ENCODE results near the gene FRS3. TPM values are rescaled to one million over a fixed set of nuclear protein-coding genes. Genes with fewer than 3 reads are reported as not detected.

FRS3 gene
- total and polyA plus RNA-seq, 2 of the 13 experiments (the other 11 are each of a cell fraction or from before 2014, with no cell fraction given), result 3.0 to 7.4 TPM

GRCh38 chr6:41779788-41780550 lies at the start of gene FRS3 (continued):
- TF ChIP-seq ZNF414 (CRISPR knock-in tag; IDR thresholded peaks at IDR 0.05), result 0 out of 2 replicates have a peak, but pooled peaks have one; percentile 66
- no peak for TF ChIP-seq IRF1 (CRISPR knock-in tag; IDR thresholded peaks at IDR 0.05; ENCODE audit: low read depth)
- TF ChIP-seq ZNF749 (CRISPR knock-in tag; IDR thresholded peaks at IDR 0.05; ENCODE audit: borderline replicate concordance), result peak; percentile 64; the same call in 1 of the 2 replicates
- no peak; the same call in 1 of the 2 replicates for TF ChIP-seq ZNF235 (CRISPR knock-in tag; IDR thresholded peaks at IDR 0.05; ENCODE audit: borderline replicate concordance)
- TF ChIP-seq ZXDC (CRISPR knock-in tag; IDR thresholded peaks at IDR 0.05), result 0 out of 2 replicates have a peak, but pooled peaks have one; percentile 64
- peak; percentile 90 for TF ChIP-seq ZZZ3 (CRISPR knock-in tag; IDR thresholded peaks at IDR 0.05; ENCODE audit: borderline replicate concordance)
- peak; percentile 88 for TF ChIP-seq ATF7-NPFF (CRISPR knock-in tag; IDR thresholded peaks at IDR 0.05; ENCODE audit: low read depth)
- peak; percentile 80 for TF ChIP-seq AKAP8 (CRISPR knock-in tag; IDR thresholded peaks at IDR 0.05)
- TF ChIP-seq ZNF292 (CRISPR knock-in tag; IDR thresholded peaks at IDR 0.05; ENCODE audit: borderline replicate concordance, low read depth), result peak; percentile 35; the same call in 1 of the 2 replicates
- peak; percentile 74; the same call in 1 of the 2 replicates for TF ChIP-seq ZNF546 (CRISPR knock-in tag; conservative IDR thresholded peaks at IDR 0.05)
- TF ChIP-seq GPN1 (CRISPR knock-in tag; IDR thresholded peaks at IDR 0.05; ENCODE audit: borderline replicate concordance), result no peak
- TF ChIP-seq CERS6 (CRISPR knock-in tag; IDR thresholded peaks at IDR 0.05), result no peak
- TF ChIP-seq REXO4 (CRISPR knock-in tag; IDR thresholded peaks at IDR 0.05; ENCODE audit: borderline replicate concordance), result no peak
- no peak for TF ChIP-seq HOXA9 (CRISPR knock-in tag; IDR thresholded peaks at IDR 0.05; ENCODE audit: borderline replicate concordance)
- 0 out of 2 replicates have a peak, but pooled peaks have one; percentile 46 for TF ChIP-seq NBN (conservative IDR thresholded peaks at IDR 0.05)
- peak; percentile 94 for TF ChIP-seq HOXA3 (CRISPR knock-in tag; IDR thresholded peaks at IDR 0.05)
- peak; percentile 70 for TF ChIP-seq GATAD2A (CRISPR knock-in tag; IDR thresholded peaks at IDR 0.05)
- no peak for TF ChIP-seq PRDM4 (CRISPR knock-in tag; IDR thresholded peaks at IDR 0.05; ENCODE audit: borderline replicate concordance)
- no peak for TF ChIP-seq ZNF652 (CRISPR knock-in tag; IDR thresholded peaks at IDR 0.05; ENCODE audit: borderline replicate concordance, low read depth)
